ENCODE results near the gene AFG3L2. TPM values are rescaled to one million over a fixed set of nuclear protein-coding genes. Genes with fewer than 3 reads are reported as not detected.

The AFG3L2 gene
- total and polyA plus RNA-seq, 2 of the 13 experiments (the other 11 are each of a cell fraction or from before 2014, with no cell fraction given), result 28.6 to 86.9 TPM

DNA sequence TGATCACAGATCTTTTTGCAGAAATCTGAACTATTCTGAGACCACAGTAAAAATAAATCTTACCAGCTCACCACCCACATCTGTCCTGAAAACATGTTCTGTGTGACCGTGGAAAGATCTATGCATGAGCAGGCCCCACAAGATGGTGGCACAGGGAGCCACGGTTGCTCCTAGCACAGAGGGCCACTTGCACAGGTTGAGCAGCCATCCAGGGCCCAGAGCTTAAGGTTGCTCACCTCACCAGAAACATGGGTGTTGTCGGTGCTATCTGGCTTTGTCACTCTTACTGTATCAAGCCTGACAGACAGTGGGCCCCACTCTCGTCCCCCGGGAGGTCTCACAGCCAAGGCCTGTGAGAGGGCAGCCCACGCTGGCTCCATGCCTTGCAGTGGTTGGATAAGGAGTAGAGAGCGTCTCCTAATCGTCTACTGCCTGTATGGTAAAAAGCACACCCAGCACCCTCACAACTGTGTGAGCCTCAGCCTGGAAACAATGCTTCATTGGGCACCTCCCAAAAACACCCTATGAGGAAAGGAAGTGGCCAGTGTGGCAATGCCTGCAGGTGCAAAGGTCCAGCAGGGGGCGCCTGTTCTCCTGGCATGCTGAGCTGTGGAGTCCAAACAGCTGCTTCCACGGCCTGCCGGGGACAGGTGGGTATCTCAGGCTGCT, 49.4 kb downstream of the AFG3L2 start (continued):
- TF ChIP-seq, protein P1, sequence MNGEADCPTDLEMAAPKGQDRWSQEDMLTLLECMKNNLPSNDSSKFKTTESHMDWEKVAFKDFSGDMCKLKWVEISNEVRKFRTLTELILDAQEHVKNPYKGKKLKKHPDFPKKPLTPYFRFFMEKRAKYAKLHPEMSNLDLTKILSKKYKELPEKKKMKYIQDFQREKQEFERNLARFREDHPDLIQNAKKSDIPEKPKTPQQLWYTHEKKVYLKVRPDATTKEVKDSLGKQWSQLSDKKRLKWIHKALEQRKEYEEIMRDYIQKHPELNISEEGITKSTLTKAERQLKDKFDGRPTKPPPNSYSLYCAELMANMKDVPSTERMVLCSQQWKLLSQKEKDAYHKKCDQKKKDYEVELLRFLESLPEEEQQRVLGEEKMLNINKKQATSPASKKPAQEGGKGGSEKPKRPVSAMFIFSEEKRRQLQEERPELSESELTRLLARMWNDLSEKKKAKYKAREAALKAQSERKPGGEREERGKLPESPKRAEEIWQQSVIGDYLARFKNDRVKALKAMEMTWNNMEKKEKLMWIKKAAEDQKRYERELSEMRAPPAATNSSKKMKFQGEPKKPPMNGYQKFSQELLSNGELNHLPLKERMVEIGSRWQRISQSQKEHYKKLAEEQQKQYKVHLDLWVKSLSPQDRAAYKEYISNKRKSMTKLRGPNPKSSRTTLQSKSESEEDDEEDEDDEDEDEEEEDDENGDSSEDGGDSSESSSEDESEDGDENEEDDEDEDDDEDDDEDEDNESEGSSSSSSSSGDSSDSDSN (CRISPR knock-in tag; IDR thresholded peaks at IDR 0.05), result peak; percentile 48; the same call in 1 of the 2 replicates
- TF ChIP-seq NR1H2 (CRISPR knock-in tag; IDR thresholded peaks at IDR 0.05; ENCODE audit: borderline replicate concordance, low read depth) (no peak), CBX1 (IDR thresholded peaks at IDR 0.05; ENCODE audit: low read depth) (no peak), ZNF468 (CRISPR knock-in tag; IDR thresholded peaks at IDR 0.05) (no peak), ZNF772 (CRISPR knock-in tag; IDR thresholded peaks at IDR 0.05) (no peak), MAF1 (CRISPR knock-in tag; IDR thresholded peaks at IDR 0.05; ENCODE audit: borderline replicate concordance) (no peak), GATAD1 (CRISPR knock-in tag; IDR thresholded peaks at IDR 0.05) (no peak), ZMYM2 (CRISPR knock-in tag; IDR thresholded peaks at IDR 0.05) (no peak), ETS1 (CRISPR knock-in tag; IDR thresholded peaks at IDR 0.05) (no peak), CEBPB (IDR thresholded peaks at IDR 0.05; ENCODE audit: borderline replicate concordance, low read depth, low read length) (peak; percentile 59), RBAK (CRISPR knock-in tag; IDR thresholded peaks at IDR 0.05) (no peak), ZC3H13 (CRISPR knock-in tag; IDR thresholded peaks at IDR 0.05) (no peak), ZNF326 (CRISPR knock-in tag; IDR thresholded peaks at IDR 0.05; ENCODE audit: borderline replicate concordance) (no peak), ZNF749 (CRISPR knock-in tag; IDR thresholded peaks at IDR 0.05; ENCODE audit: borderline replicate concordance) (no peak), HNF4G (IDR thresholded peaks at IDR 0.05; ENCODE audit: borderline replicate concordance, low read depth, low read length) (no peak), HNF4G (CRISPR knock-in tag; IDR thresholded peaks at IDR 0.05; ENCODE audit: borderline replicate concordance, low read depth) (no peak), CCAR2 (optimal IDR thresholded peaks at IDR 0.05; ENCODE audit: low read depth, low read length) (no peak), ZFP91 (CRISPR knock-in tag; IDR thresholded peaks at IDR 0.05; ENCODE audit: borderline replicate concordance) (peak; percentile 29; the same call in 1 of the 2 replicates), HHEX (CRISPR knock-in tag; IDR thresholded peaks at IDR 0.05) (no peak), MED8 (CRISPR knock-in tag; IDR thresholded peaks at IDR 0.05; ENCODE audit: insufficient replicate concordance) (no peak), TEAD3 (CRISPR knock-in tag; optimal IDR thresholded peaks at IDR 0.05; ENCODE audit: borderline replicate concordance) (peak; percentile 85), PPARG (CRISPR knock-in tag; conservative IDR thresholded peaks at IDR 0.05) (no peak)
- TF ChIP-seq, protein P2, sequence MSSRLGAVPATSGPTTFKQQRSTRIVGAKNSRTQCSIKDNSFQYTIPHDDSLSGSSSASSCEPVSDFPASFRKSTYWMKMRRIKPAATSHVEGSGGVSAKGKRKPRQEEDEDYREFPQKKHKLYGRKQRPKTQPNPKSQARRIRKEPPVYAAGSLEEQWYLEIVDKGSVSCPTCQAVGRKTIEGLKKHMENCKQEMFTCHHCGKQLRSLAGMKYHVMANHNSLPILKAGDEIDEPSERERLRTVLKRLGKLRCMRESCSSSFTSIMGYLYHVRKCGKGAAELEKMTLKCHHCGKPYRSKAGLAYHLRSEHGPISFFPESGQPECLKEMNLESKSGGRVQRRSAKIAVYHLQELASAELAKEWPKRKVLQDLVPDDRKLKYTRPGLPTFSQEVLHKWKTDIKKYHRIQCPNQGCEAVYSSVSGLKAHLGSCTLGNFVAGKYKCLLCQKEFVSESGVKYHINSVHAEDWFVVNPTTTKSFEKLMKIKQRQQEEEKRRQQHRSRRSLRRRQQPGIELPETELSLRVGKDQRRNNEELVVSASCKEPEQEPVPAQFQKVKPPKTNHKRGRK (CRISPR knock-in tag; IDR thresholded peaks at IDR 0.05), result no peak

All from HepG2 (cell line).